Stimulated activated CD8-positive, alpha-beta memory T cell treated with anti-CD3 and anti-CD28 coated beads, Interleukin-12 subunit alpha, Interleukin-12 subunit beta, amount 100 ng/mL, for 4 hours (primary cell): ENCODE results near the gene AAK1.

ENCODE experiments used
- DNase-seq: peaks from one replicate; pipeline ENCODE4 v3.0.0-alpha.2; 2020; ENCODE audit warnings: low read depth

AAK1 gene

DNA sequence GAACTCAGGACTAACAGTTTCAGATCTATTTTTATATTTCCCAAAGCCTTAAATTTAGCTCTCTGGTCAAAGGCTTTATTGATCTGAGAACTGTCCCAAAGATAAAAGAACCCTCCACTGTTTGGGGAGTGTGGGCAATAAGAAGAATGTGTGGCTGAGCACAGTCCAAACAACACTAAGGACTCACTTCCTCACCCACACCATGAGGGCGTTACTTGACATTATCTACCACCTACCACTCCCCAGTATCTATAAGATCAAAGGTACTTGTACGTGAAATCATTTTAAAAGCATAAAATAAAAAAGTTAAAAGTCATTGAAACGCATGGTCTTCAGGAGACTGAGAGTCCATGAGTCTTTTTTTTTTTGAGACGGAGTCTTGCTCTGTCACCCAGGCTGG, 151.7 kb downstream of the AAK1 start:
- DNase-seq, result no peak

DNA sequence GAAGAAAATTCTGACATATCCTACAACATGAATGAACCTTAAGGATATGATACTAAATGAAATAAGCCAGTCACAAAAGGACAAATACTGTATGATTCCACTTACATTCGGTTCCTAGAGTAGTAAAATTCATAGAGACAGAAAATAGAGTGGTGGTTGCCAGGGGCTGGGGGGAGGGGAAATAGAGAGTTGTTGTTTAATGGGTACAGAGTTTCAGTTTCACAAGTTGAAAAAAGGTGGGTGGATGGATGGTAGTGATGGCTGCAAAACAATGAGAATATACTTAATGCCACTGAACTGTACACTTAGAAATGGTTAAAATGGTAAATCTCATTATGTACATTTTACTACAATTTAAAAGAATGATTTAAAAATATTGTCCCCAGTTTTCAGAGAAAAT, 153.1 kb downstream of the AAK1 start:
- no peak for DNase-seq

DNA sequence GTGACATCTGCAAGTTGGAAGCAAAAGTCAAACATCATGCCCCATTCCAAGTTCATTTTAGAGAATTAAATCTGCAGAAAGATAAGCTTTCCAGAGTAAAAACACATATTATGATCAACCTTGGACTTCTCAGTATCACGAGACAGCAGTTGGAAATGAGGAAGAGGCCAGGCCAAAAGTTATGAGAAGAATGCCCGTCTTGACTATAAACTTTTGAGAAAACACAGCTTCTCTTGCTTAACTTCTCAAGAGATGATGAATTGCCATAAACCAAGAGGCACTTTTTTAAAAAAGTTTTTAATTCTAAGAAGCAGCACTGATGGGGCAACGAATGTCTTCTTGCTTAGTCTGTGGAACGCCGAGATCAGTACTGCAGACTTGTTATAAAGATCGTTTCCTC, 153.7 kb downstream of the AAK1 start:
- no peak for DNase-seq

DNA sequence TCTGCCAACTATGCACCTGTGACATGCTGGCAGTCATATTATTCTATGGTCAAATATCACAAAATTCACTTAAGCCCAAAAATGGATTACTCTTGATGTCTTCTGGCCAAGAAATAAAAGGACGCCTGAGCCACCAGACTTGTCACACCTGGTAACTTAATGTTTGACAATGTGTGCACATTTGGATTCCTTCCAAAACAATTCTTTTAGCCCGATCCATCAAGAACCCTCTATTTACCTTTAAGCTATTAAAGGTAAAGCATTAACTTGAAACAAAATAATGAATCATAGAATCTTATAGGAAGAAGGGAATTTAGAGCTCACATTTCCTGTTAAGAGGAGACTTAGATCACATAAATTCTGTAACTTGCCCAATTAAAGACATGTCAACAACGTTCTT, 159.8 kb downstream of the AAK1 start:
- DNase-seq, result no peak

DNA sequence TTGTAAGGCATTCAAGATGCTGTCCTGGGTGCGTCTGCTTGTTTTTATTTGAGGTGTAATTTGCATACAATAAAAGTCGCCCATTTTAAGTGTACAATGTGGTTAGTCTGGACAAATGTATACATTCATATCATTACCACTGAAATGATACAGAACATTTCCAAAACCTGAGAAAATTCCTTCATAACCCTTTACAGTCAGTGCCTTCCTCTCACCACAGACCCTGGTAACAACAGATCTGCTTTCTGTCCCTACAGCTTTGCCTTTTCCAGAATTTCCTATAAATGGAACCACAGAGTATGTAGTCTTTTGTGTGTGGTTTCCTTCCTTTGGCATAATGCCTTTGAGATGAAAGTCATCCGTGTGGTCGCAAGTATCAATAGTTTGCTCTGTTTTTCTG, 160.5 kb downstream of the AAK1 start:
- DNase-seq, result no peak

DNA sequence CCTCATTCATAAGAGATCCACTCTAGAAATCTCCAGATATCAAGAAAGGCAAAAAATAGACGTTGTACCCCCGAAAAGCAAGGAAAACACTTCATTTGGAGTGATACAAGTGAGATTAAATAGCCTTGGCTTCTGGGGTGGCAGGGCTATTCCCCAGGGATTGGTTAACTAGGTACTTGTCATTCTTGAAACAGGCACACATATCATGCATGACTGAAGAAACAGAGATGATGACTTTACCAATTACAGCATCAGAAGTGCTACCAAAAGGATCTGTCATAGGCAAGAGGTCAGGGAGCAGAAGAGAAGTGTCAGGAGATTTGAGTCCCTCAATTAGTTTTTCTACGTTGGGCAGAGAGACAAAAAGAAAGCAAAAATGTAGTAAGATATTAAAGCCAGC, 161.1 kb downstream of the AAK1 start:
- DNase-seq, result no peak

DNA sequence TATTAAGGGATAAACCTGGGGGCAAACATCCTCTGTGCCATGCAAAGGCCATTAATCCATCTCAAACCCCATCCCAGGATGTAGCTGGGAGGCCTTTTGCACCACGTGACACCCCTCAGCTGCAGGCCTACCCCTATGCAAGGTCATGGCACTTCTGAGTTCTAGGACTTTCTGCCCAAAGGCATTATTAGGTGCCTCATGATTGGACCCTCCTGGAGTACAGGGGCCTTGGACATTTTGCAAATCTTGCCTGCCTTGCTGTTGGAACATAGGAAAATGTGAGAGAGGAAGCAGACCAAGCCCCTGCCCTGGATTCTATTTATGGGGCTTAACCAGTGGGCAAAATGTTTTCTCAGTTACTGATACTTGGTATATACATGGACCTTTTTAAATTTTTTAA, 162.1 kb downstream of the AAK1 start:
- DNase-seq, result no peak

DNA sequence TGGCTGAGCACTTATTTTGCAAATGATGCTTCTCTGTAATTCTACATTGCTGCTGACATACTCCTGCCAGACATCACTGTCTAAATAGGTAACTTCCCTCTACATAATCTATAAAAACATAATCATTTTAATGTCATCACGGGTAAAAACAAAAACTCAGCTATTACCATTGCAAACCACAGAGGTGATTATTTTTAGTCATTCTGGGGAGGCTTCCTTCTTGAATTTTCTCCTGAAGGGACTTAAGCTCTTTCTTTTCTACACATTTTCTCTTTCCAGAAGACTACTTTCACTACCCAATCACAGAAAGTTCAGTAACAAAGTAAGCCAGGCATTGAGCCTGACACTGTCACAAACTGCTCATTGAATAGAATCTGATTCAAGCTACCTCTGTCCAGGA, 165.9 kb downstream of the AAK1 start:
- DNase-seq, result no peak

DNA sequence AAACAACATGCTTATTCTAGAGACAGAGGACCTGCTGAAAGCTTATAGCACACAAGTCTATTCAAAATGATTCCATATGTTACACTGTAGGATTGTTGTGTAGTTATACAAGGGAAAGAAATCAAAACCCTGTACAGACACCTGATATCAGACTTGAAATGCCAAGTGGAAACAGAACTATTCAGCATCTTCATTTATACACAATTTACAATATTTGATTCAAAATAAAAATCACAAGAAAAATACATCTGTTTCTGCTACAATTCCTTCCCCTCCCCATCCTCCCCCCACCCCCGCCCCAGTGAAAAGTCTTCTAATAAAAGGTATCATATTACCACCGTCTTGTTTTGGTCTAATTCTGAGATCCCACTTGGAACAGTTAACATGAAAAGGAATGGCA, 168.9 kb downstream of the AAK1 start:
- DNase-seq, result no peak

DNA sequence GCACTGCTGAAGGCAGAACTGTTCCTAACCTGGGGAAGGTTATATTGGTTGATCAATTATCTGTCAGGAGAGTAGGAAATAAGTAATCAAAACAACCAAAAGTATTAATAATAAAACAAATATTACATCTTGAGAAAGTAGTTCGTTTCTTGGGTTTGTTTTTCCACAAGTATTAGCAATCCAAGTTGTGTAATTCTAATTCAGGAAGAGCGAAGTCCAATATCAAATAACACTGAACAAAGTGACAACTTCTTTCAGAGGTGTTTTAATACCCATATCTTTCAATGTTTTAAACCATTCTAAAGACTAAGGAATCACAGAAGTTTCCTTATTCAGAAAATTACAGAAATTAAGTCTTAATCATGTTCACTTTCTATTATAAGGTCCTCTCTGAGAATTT, 171.7 kb downstream of the AAK1 start:
- DNase-seq, result no peak

DNA sequence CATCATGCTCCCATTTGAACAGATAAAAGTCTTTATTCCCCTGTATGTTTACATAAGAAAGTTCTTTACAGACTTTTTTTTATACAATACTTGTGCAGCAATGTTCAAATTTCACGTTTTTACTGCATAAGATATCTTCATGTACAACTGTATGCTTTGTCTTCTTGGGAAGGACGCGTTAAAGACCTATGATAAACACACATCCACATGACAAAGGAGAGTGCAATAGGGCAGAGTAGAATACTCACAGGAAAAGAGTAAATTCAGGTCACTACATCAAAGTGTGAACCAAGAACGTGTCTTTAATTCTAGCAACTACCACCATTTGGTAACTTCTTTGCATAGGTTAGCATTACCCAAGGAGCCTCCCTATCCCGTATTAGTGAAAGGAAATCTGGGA, 172.6 kb downstream of the AAK1 start:
- DNase-seq, result no peak

DNA sequence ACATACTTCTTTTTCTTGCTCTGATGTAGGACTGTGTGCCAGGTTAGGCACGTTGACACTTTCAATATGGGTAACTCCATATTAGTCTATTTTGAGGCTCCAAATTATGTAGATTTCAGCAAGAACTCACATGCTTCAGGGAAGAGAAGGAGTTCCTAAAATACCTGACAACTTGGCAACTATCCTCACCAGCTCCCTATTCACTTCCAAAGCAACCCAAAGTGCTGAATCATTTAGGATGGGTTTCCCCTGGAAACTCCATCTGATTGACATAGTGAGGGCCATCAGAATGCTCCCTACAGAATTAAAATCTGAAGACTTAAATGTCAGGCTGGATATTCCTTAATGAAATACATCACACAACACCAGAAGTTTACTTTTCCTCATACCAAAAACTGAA, 173.8 kb downstream of the AAK1 start:
- no peak for DNase-seq

DNA sequence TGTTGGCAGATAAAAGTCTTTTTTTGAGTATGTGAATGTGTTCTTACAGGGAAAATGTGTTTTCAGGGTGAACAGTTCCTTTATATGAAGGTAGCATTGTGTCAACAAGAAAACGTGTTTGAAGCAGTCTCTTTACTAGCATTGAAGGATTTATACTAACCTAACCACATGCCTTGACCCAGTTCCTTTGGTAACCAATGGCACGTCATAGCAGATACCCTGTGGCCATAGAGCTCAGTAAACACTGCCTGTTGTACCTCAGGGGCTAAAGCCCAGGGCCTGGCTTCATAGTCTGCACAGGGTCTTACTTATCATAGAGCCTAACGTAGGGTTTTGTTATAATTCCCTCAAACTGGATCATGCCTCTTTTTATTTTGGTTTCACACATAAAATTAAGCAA, 174.2 kb downstream of the AAK1 start:
- no peak for DNase-seq

DNA sequence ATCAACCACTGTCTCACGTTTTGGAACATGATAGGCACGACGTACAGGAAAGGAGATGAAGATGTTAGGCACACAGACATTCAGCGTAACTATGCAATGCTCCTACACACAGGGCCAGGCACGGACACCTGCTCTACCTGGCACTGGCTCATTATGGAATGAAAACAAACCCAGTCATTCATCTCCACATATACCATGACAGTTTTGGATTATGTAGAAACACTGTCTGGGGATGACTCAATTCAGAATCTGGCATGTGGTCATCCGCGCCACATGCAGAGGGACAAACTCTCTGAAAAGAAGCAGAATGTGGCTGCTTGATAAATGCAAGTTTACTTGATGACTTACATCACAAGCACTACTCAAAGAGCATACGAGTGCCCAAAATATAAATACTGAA, 176.8 kb downstream of the AAK1 start:
- DNase-seq, result no peak

DNA sequence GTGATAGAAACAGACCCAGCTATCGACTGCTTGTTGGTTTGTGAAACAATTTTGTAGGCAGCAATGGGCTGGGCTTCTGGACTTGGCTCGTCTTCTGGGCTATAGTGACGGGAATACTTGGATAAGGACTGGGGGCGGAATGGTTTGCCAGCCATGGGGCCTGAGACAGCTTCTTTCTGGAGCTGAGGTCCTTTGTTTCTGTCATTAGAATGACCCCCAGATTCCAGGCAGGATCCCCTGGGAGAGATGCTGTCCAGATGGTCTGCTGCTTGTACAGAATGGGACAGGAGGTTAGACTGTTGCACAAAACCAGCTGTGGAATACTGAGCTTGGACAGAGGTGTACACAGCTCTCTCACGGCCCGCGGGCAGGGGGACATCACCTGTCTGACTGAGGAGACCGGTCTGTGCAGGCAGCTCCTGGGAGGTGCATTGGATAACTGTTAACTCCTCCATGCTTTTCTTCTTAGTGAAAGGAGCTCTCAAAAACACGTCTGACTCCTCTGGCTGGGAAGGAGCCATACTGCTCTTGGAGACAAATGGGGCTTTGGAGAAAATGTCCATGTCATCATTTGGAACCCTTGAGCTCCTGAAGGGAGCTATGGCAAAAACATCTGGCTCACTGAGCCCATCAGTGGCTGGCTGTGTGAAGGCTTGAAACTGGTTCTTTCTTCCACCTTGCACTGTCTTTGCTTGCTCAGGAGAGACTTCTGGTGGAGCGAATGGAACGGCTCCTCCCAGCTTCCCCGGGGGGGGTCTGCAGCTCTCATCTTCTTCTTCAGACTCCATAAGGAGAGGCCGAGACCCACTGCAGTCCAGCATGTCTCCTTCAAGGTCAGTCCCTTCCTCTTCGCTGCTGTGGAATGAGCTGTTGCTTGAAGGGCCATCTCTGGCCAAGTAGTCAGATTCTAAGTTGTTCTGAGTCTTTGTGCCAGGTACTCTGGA, 177.8 kb downstream of the AAK1 start:
- DNase-seq, result no peak

DNA sequence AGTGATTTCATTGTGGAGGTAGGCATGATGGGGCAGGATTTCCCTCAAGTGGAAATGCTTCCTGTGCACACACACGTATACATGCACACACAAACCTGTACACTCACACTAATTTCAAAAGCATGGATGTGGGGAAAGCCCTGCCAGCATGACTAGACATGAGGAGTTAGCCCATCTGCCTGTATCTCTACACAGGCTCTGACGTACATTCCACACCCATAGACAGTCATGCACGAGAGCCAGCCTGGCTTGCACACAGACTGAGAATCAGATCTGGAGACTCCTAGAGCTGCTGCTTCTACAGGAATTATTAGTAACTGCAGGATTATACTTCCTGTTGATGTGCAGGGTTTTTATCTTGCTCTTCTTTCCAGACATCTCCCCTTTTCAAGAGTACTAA, 179.0 kb downstream of the AAK1 start:
- DNase-seq, result no peak

DNA sequence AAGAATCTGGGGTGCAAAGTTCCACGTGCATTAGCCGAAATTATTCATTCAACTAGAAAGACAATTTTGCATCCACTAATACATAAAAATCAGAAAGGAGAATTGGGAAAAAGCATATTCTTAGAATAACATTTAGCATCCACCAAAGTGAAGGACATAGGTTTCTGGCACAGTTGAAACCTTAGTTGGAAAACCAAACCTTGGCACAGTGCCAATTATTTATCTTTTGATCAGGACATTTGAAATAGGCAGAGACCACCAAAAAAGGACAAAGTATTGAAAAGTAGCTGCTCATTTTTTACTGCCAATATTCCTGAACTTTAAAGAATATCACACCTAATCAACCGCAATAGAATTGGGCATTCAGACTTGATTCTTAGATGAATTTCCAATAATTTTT, 180.8 kb downstream of the AAK1 start:
- DNase-seq, result no peak

DNA sequence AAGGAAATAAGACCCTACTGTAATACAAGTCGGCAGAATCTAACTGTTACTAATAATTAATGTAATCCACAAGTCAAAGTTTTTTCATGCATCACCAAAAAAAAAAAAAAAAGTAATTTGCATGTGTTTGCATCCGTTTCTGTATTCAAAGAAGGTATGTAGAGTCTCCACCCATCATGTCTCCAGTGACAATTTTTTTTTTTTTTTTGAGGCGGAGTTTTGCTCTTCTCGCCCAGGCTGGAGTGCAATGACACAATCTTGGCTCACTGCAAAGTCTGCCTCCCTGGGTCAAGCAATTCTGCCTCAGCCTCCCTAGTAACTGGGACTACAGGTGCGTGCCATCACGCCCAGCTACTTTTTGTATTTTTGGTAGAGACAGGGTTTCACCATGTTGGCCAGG, 182.1 kb downstream of the AAK1 start:
- DNase-seq, result no peak

DNA sequence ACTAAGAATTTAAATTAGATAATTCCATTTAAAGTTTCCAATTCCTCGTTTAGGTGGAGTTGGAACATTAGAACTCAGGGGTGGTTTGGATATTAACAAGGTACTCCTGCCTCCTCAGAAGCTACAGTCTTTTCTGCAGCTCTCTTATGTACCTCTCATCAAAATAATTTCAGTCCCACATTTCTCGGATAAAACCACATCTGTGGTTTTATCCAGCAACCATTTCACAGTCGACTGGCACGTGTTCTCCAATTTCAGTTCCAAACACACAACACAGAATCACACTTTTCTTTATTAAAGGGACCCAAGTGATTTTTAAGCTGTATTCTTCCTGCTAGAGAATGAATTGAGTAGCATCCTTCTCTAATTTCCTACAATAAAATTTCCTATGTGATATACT, 183.6 kb downstream of the AAK1 start:
- no peak for DNase-seq

DNA sequence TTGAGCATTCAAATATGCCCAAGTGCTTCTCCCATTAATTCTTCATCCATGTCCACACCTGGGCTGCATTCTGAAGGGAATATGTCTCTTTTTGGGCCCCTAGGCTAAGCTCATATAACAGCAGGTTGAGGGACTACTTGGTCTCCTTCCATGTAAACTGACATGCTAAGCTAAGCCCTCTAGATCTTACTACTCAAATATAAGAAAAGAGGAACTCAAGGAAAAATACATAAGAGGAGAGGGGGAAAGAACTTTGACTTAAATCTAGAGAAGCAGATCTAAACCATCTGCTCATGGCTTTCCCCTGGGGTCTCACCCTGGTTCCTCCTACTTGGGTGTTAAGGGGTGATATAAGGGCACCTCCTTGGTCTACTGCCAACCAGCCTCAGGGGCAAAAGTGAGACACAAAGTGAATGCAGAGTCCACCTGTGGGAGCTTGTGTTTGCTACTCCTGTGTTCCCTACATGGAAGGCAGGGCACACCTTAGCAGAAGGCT, 186.5 kb downstream of the AAK1 start:
- no peak for DNase-seq

DNA sequence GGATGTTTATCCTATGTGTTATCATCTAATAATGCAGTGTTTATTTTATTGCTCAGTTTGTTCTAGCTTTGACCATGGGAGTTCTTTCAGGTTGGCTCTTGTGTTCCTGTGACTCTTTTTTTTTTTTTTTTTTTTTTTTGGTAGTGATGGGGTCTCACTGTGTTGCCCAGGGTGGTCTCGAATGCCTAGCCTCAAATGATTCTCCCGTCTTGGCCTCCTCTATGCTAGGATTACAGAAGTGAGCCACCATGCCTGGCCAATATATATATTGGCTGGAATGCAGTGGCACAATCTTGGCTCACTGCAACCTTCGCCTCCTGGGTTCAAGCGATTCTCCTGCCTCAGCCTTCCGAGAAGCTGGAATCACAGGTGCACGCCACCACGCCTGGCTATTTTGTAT, 187.4 kb downstream of the AAK1 start:
- DNase-seq, result no peak

DNA sequence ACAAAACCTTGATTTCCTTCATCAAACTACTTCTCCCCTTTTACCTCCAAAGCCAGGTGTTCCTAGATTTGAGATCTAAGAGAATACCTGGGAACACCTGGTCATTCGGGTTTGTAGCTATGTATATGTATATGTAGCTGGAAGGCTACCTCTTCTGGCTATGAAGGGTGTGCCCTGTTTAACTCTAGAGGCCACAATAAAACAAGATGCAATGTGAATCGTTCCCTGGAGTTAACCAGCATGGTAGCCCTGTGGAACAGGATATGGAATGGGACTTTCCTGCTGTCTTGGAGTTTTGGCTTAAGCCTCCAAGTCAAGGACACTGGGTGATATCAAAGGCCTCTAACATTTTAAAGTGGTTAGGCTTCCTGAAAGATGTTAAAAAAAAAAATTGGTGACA, 188.6 kb downstream of the AAK1 start:
- no peak for DNase-seq

DNA sequence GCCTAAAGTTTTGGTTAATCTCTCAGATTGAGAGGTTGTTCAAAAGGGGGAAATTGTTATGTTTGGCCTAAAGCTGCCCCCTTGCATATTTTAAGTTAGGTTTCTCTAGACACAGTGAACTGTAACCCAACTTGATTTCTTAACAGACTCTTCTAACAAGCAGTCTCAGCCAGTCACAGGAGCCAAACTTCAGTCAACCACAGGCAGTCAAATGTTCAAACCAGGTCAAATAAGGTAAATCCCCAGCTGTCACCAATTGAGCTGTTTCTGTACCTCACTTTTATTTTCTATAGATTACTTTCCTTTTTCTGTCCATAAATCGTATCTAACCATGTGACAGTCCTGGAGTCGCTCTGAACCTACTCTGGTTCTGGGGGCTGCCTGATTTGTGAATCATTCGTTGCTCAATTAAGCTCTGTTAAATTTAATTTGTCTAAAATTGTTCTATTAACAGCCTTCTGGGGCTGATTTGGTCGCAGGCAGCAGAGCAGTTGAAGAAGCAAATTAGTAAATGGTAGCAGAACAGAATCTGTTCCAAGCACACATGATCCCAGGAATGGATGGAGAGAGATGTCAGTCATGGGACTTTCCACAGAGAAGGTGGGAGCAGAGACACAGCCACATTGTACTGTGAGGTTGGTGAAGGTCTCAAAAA, 189.9 kb downstream of the AAK1 start:
- no peak for DNase-seq

DNA sequence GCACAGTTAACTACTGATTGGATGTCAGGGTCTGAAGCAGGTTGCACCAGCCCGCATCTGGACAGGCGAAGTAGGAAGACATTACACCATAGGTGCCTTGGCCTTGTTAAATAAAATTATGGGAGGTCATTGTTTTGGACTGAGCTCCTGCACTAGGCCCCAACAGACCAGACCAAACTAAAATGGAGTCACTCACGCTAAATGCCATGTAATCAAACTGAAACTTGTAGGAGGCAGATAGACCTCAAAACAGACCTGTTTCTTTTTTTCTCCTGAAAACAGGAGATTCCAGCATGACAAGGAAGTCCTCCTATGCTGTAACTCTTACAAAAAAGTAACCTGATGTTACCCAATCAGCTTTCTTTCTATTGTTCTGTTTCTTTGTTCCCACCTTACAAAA, 190.9 kb downstream of the AAK1 start:
- no peak for DNase-seq
